Caco-2 (cell line): ENCODE data around the gene LDLRAD3. TPM values are rescaled to one million over a fixed set of nuclear protein-coding genes. Genes with fewer than 3 reads are reported as not detected.

Source experiments
- BruUV-seq: library from RNA; stranded (reverse); fragments of 400-500 nt; replicated peaks from 2 replicates; lab custom pipeline; 2021; lab: Mats Ljungman, UMichigan
- CTCF ChIA-PET: fragments of 300-600 bp; sonication (Branson Sonifier 250); formaldehyde crosslinking; loops from one replicate; lab custom pipeline; 2022; ENCODE audit warnings: antibody characterized with exemption; lab: Charles Lee
- POLR2A ChIA-PET: fragments of 300-600 bp; sonication (Branson Sonifier 250); formaldehyde crosslinking; loops from one replicate; lab custom pipeline; 2022; ENCODE audit warnings: antibody characterized with exemption; lab: Charles Lee
- DNase-seq, 2 experiments: peaks; one replicate each; pipeline versions ENCODE4 v3.0.0 to v3.0.0-alpha.2; 2020 to 2022
- H3K27me3 ChIP-seq: replicated peaks from 2 replicates; pipeline ENCODE4 v1.6.0; 2011; ENCODE audit warnings: low read length; ENCODE audit not compliant: control insufficient read depth, insufficient read depth
- H3K36me3 ChIP-seq: 2 replicates; pipeline ENCODE4 v1.5.1; 2011; ENCODE audit warnings: low read length; ENCODE audit not compliant: control insufficient read depth, insufficient read depth
- H3K4me1 ChIP-seq: fragments of 250-450 bp; sonication (Bioruptor Pico); 2 replicates; pipeline ENCODE4 v1.5.1; 2020; ENCODE audit warnings: mild to moderate bottlenecking
- H3K4me3 ChIP-seq: 2 replicates; pipeline ENCODE4 v1.5.1; 2011; ENCODE audit warnings: low read depth, mild to moderate bottlenecking, control low read depth, low read length
- H3K9me3 ChIP-seq: fragments of 250-450 bp; sonication (Bioruptor Pico); 2 replicates; pipeline ENCODE4 v1.5.1; 2020; ENCODE audit warnings: mild to moderate bottlenecking, moderate library complexity
- H3K27ac Mint-ChIP-seq: one replicate; pipeline ENCODE4 v1.8.0; 2022; ENCODE audit warnings: mixed read lengths; ENCODE audit not compliant: unreplicated experiment
- H3K27me3 Mint-ChIP-seq: one replicate; pipeline ENCODE4 v1.8.0; 2022; ENCODE audit warnings: mixed read lengths; ENCODE audit not compliant: insufficient read depth, unreplicated experiment
- H3K36me3 Mint-ChIP-seq: one replicate; pipeline ENCODE4 v1.8.0; 2022; ENCODE audit warnings: mild to moderate bottlenecking, mixed read lengths; ENCODE audit not compliant: insufficient read depth, unreplicated experiment
- H3K4me1 Mint-ChIP-seq: one replicate; pipeline ENCODE4 v1.8.0; 2022; ENCODE audit warnings: low read depth, mixed read lengths; ENCODE audit not compliant: unreplicated experiment
- H3K4me3 Mint-ChIP-seq: one replicate; pipeline ENCODE4 v1.8.0; 2022; ENCODE audit warnings: mild to moderate bottlenecking, moderate library complexity, mixed read lengths; ENCODE audit not compliant: unreplicated experiment
- H3K9me3 Mint-ChIP-seq: one replicate; pipeline ENCODE4 v1.8.0; 2022; ENCODE audit warnings: mixed read lengths; ENCODE audit not compliant: unreplicated experiment
- CTCF ChIP-seq, 2 experiments: fragments of 200-600 bp in 1 of 2; IDR thresholded peaks; 1 replicate in 1 of 2; 2 replicates in 1 of 2; pipeline versions ENCODE4 v1.5.1 to v1.8.0; 2011 to 2022; ENCODE audit warnings: antibody characterized with exemption in 1 of 2, control low read depth in 1 of 2, inconsistent platforms in 1 of 2, low read depth in 1 of 2, low read length in 1 of 2, mild to moderate bottlenecking in 1 of 2, moderate library complexity in 1 of 2; ENCODE audit not compliant: insufficient read depth in 1 of 2, severe bottlenecking in 1 of 2, unreplicated experiment in 1 of 2
- intact Hi-C: fragments of 100-400 bp; cut with micrococcal nuclease; formaldehyde crosslinking; loops from one replicate; pipeline ENCODE4 v1.10.0; 2022; ENCODE audit not compliant: unreplicated experiment
- total RNA-seq: library from RNA; stranded (reverse); gene quantifications from 2 replicates; pipeline ENCODE4 v1.2.3, GENCODE V29; 2022

The LDLRAD3 gene
- total RNA-seq, 1 experiment from 2014 or later: 9.9 TPM

DNA sequence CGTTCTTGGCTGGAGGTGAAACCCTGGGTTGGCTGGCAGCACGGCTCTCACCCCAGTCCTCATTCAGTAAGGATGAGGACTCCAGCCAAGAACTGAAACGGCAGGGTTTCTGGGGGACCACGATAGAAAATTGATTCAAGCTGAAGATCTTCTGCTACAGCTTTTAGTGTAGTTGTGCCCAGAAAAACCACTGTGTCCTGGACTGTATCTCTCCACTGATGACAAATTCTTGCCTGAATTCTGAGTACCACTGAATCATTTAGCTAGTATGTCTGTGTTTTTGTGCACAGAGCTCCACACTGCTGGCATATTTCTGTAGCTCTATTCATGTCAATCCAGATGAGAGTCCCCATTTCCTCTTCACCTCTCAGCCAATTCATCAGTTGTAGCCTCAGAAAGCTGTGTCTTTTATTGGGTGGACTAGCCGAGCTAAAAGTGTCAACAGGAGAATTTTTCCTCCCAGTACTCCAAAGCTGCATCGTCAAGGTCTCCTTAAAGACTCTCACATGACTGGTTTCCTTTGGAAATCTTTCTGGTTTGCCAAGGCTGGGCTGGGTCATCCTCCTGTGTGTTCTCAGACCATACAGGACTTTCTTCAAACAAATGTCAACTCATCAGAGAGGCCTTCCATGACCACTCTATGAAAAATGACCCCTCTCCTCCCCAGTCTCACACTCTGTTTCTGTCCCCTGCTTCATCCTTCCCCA is 144.6 kb downstream of the LDLRAD3 start:
- H3K36me3 ChIP-seq: no peaks in the 10 kb centered on the region
- no peaks in the 10 kb centered on the region for H3K27me3 Mint-ChIP-seq
- no peak overlapping the region for H3K27ac Mint-ChIP-seq
- H3K4me3 ChIP-seq: no peak overlapping the region
- H3K36me3 Mint-ChIP-seq: peaks cover 7% of the 10 kb centered on the region
- CTCF ChIA-PET: no interaction called here
- peaks cover 8% of the 10 kb centered on the region for H3K9me3 Mint-ChIP-seq
- no peaks in the 10 kb centered on the region for H3K4me1 Mint-ChIP-seq
- no peak overlapping the region for H3K4me3 Mint-ChIP-seq
- no peak for TF ChIP-seq CTCF (IDR thresholded peaks at IDR 0.05; ENCODE audit: insufficient read depth in 1 of 2, low read depth in 1 of 2, low read length in 1 of 2, severe bottlenecking in 1 of 2, unreplicated experiment in 1 of 2)
- H3K4me1 ChIP-seq: no peaks in the 10 kb centered on the region
- intact Hi-C loops: no loop called here
- POLR2A ChIA-PET: no interaction called here
- BruUV-seq: no TSS peak
- H3K27me3 ChIP-seq: no peaks in the 10 kb centered on the region
- no peak for DNase-seq
- H3K9me3 ChIP-seq: peaks cover 2% of the 10 kb centered on the region

GRCh38 chr11:36089920-36090319 is 146.1 kb downstream of the LDLRAD3 start:
- no peaks in the 10 kb centered on the region for H3K27me3 ChIP-seq
- Mint-ChIP-seq H3K27ac (peak overlapping the region; percentile 24), H3K4me3 (no peak overlapping the region), H3K9me3 (peaks cover 15% of the 10 kb centered on the region), H3K27me3 (no peaks in the 10 kb centered on the region), H3K36me3 (peaks cover 7% of the 10 kb centered on the region), H3K4me1 (no peaks in the 10 kb centered on the region)
- no peaks in the 10 kb centered on the region for H3K4me1 ChIP-seq
- intact Hi-C loops: no loop called here
- TF ChIP-seq CTCF (IDR thresholded peaks at IDR 0.05; ENCODE audit: insufficient read depth in 1 of 2, low read depth in 1 of 2, low read length in 1 of 2, severe bottlenecking in 1 of 2, unreplicated experiment in 1 of 2): no peak
- no peaks in the 10 kb centered on the region for H3K36me3 ChIP-seq
- H3K4me3 ChIP-seq: no peak overlapping the region
- no TSS peak for BruUV-seq
- POLR2A ChIA-PET: no interaction called here
- DNase-seq: no peak
- H3K9me3 ChIP-seq: peaks cover 12% of the 10 kb centered on the region
- CTCF ChIA-PET: no interaction called here

DNA sequence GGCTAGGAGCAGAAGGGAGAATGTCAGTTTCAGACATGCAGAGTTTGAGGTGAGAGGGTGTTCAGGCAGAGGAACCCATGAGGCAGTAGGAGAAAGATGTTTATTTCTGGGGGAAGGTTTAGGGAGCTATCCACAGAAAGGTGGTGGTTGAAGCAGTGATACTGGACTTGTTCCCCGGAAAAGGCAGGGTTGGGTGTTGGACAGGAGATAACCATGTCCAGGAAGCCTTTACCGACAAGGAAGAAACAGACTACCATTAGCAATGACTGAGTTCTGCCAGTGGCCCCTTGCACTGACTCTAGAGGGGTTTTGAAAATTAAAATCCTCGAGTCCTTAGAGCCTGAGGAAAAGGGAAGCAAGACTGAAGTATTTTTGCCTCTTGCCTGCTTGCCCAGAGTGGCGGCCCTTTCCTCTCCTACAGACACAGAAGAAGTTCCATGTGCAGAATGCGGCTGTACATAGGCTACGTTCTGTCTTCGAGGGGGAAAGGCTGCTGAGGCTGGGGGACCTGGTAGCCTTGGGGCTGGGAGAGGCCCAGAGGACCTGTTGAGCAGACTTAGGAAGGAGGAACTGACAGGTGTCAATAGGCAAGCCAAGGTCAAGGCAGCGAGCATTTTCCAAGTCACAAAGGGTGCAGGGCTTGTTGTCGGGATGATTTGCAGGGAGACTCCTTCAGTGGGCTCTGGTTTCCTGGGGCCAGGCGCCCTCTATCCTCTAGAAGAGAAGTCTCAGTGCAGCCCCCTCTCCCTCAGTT is 146.7 kb downstream of the LDLRAD3 start:
- Mint-ChIP-seq H3K4me1 (no peaks in the 10 kb centered on the region), H3K36me3 (peaks cover 7% of the 10 kb centered on the region), H3K27ac (peak overlapping the region; percentile 24), H3K27me3 (no peaks in the 10 kb centered on the region), H3K4me3 (no peak overlapping the region), H3K9me3 (peaks cover 15% of the 10 kb centered on the region)
- DNase-seq: no peak
- ChIA-PET CTCF (no interaction called here), POLR2A (no interaction called here)
- Histone ChIP-seq H3K4me3 (no peak overlapping the region), H3K27me3 (no peaks in the 10 kb centered on the region), H3K4me1 (no peaks in the 10 kb centered on the region), H3K36me3 (no peaks in the 10 kb centered on the region), H3K9me3 (peaks cover 12% of the 10 kb centered on the region)
- intact Hi-C loops: no loop called here
- no TSS peak for BruUV-seq
- TF ChIP-seq CTCF (IDR thresholded peaks at IDR 0.05; ENCODE audit: insufficient read depth in 1 of 2, low read depth in 1 of 2, low read length in 1 of 2, severe bottlenecking in 1 of 2, unreplicated experiment in 1 of 2): no peak
